Glomerular endothelial cell (primary cell): ENCODE data around the gene TEX55. TPM values are rescaled to one million over a fixed set of nuclear protein-coding genes. Genes with fewer than 3 reads are reported as not detected.
"Not testable (repeated sequence)": the region's sequence is repeated elsewhere in the genome, so short reads cannot be mapped to it uniquely, and the experiment has no call there.

Experiments used
- DNase-seq: peaks from one replicate; pipeline ENCODE4 v3.0.0-alpha.2; 2011; ENCODE audit warnings: low read depth, low spot score; ENCODE audit errors: extremely low read depth
- total RNA-seq: library from RNA; depleted of rRNA; stranded (reverse); fragments of >200 nt; gene quantifications from 2 replicates; pipeline ENCODE4 v1.2.3, GENCODE V29; 2015

TEX55 gene
- total RNA-seq, 1 donor from 2014 or later = not detected

DNA sequence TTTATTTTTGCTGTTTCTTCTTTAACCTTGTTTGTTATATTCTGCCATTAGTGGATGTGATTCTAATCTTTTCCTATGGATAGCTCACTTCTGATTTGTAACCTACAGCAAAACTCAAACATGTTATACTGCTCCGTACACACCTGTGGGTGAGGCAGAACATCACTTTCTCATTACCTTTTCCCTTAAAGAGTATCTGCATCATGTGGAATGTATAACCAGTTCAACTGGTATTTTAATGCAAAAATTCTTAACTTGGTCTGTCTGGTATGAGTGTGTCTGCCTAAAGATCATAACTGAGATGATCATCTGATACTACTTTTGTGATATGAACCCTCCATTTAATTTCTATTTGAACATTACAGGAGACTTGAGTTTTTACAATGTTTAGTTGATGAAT is 14.4 kb downstream of the TEX55 start:
- DNase-seq = no peak

DNA sequence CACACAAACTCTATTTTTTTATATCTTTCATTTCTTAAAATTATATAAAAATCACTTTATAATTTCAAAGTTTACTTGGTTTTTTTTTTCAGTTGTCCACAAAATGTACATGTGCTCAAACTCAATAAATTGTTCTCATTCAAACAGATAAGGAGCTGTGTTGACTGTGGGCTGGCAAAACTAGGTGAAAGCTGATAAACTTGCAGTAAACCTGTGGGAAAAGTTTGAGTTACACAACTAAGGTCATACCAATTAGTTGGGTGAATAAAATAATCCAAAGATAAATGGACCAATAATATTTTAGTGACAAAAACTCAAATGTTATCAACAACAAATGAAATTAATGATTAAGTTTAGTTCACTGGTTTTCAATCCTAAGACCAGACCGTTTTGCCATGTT is 14.8 kb downstream of the TEX55 start:
- DNase-seq = no peak

DNA sequence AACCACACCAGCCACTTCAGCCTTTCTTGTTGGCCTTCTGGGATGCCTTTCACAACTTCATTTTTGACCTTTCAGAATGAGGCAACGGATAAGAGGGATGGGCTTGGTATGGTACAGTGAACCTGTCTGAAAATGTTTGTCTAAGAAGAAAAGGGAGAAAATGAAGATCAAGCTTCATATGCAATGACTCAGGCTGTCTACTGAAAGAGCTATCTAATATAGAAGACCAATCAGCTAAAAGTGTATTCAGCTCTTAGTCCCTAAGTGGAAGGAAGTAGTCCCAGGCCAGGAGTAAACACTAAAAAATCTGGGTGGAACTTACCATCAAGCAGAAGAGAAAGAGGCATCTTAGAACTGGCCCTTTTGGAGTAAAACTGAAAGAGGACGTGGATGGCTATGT is 15.3 kb downstream of the TEX55 start:
- DNase-seq = no peak

DNA sequence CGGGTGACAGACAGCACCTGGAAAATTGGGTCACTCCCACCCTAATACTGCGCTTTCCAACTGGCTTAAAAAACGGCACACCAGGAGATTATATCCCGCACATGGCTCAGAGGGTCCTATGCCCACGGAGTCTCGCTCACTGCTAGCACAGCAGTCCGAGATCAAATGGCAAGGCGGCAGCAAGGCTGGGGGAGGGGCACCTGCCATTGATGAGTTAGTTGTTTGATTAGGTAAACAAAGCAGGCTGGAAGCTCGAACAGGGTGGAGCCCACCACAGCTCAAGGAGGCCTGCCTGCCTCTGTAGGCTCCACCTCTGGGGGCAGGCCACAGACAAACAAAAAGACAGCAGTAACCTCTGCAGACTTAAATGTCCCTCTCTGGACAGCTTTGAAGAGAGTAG is 18.8 kb downstream of the TEX55 start:
- DNase-seq = not testable (repeated sequence)

DNA sequence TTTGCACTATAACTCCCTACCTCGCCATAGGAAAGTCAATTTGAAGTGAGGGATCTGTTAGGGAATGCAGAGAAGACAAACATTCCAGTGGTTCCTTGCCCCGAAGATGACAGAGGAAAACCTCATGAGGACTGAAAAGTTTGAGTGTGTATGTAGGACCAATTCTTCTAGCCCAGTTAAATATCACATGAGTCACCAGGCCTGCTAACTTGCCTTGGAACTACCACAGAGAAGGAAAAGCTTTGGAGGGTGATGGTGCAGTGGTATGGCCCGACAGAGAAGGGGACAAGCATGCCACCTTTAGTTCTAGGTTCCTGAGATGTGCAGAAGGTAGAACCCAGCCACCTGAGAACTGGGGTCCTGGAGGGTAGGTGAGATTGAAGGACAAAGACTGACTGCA is 24.9 kb downstream of the TEX55 start:
- no peak for DNase-seq

DNA sequence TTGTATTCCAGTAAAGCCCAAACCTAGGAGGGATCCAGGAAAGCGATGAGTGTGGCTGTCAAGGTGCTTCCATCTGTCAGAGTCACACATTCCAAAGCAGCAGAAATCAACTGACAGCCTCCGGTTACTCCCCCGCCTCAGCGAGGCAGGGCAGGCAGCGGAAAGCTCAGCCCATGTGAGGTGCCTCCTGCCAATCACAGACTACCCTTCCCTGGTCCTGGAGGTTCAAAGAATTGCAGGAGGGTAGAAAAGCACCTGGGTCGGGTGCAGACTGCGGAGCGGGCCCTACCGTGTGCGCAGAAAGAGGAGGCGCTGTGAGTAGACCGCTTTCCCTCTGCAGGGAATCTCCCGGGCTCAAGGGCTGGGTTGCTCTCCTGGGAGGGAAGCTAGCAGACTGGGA is 27.4 kb downstream of the TEX55 start, which contains the start of gene UPK1B:
UPK1B (plus strand) TSS at position 274 of the 400 bp plus-strand sequence. CDS start 13,144 bp downstream, outside the sequence.
- no peak for DNase-seq

DNA sequence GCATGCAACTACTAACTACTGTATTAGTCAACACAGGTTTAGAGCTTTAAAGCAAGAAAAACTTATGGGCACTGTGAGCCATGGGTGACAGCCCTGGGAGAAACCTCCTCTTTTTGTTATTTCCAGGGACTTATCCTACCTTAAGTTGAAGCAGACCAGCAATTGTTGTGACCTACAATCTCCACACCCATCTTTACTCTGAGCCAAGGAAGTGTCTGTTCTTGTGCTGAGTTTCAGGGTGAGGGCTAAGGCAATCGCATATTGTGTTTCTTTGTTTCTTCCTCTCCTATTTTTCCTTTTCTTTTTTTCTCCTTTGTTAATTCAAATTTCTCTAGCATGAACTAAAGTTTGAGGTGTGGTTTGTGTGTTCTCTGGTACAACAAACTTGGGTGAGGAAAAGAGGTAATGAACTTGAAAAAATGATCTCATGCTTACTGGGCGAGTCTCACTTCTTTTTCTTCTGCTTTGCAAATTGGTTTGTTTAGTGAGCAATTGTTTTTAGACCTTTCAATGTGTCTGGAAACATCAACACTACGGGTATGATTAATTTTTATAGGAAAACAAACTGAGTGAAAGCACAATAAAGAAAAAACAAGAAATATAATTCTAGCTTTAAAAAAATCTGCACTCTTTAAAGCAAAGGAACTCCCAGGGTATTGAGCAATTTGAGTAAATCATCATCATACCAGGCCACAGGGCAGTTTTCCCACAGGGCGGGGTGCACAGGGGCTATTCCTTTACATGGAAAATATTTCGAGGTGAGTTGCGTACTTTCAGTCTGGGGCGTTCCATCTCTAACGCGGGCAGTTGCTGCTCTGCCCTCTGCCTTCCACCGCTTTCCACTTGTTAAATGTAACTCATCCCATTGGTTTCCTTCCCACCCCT is 30.1 kb downstream of the TEX55 start:
- DNase-seq = no peak

DNA sequence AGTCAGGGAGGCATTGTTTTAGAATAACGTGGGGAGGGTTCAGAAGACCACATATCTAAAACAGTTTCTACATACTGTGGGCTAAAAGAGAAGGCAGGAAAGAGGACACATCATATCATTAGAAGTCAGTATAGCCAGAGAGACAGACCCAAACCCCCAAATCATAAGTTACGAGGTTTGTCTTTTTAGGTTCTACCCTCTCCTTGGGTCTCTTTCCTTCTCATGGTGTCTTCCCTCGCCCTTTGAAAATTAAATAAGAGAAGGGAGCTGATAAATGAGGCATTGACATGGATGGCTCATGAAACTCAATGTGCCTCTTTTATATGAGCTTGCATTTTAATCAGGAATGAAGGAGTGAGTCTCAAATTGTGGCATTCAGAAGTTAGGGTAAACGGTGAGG is 30.8 kb downstream of the TEX55 start:
- DNase-seq = no peak

DNA sequence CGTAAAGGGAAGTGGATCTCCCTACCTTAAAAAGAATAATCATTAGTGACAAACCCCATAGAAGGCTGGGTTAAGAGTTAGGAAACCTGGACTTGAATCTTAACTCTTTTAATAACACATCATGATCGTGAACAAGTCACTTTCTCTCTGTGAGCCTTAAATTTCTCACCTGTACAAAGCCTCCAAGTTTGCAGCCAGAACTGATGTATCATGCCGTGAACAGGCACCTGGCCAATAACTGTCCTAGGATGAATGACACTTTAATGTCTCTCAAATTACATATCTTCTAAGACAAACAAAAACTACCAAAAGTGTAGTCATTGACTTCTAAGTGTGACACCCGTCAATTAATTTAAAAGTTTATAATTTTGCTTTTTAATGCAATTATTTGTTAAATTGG is 31.4 kb downstream of the TEX55 start:
- DNase-seq = no peak

DNA sequence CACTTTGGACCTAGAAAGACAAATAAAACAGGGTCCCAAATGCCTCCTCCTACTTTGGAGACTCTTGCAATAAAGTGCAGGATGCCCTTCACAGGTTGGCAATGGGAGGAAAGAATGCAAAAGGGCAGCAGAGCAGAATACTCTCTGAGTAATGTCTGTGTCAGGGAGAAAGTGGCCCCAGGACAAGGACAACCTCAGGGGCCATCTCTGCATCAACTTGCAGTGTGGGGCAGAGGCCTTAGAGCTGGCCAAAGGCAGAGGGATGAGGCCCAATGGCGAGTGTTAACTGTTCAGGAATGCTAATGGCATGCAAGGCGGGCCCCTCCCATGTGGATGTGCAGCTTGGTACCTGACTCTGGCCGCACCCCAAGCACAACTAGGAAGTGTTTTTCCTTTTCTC is 35.8 kb downstream of the TEX55 start:
- no peak for DNase-seq

DNA sequence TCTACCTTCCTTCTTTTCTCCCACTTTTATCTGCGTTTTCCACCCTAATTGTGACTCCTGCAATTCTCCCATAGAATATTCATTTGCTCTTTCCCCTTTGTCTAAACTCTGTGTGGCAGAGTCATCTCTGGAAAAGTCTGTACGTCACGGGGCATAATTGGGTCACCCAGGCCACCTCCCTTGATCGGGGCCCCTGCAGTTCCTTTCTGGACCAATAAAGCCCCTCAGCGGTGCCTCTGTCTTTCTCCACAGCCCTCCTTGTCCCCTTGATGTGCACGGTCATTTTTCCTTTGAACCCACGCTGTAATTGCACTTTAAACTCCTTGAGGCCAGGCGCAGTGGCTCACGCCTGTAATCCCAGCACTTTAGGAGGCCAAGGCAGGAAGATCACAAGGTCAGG is 38.1 kb downstream of the TEX55 start:
- DNase-seq = no peak

DNA sequence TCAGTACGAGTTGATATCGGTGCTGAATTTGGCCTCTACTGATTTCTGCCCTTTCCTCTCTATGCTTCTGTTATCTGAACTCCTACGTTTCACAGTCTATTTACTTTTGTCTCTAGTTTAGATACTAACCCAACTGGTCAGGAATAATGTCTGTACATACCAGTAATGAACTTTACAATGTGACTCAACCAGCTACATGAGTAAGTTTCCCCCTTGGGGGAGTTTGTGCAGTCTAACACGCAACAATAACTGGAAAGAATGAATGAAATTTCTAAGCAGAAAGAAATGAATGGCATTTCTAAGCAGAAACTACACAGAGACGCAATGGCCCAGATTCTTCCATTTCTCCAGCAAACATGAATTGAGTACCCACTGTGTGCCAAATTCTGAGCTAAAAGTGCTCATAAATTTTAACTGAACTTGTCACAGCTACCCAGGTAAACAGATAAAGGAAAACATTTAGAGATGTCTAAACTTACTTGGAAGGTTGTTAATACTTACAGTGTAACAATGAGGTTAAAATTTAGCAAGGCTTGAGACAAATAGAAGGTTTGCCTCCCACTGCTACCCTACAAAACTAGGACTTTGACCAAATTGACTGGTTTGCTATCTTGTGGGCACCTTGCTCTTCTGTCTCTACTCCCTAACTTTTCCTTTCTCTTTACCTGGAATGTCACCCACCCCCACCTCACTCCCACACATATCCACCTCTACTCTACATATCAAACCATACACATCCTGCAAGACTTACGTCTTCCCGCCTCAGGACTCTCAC is 39.0 kb downstream of the TEX55 start:
- no peak for DNase-seq

DNA sequence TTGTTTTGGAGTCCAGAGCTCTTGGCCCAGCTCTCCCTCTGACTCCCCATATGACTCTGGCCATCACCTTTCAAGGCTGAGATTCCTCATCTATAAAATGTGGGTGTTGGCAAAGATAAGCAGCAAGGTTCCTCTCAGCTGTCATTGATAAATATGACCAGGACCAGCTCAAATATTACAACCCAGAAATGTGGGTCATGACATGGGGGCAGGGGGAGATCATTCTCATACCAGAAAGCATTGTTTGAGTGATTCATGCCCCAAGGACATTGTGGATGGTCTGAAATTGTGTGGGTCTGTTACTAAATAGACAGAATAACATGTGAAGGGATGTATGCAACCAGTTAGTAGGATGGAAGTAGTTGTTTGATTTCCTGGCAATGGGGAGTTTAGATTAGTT is 41.3 kb downstream of the TEX55 start:
- no peak for DNase-seq

DNA sequence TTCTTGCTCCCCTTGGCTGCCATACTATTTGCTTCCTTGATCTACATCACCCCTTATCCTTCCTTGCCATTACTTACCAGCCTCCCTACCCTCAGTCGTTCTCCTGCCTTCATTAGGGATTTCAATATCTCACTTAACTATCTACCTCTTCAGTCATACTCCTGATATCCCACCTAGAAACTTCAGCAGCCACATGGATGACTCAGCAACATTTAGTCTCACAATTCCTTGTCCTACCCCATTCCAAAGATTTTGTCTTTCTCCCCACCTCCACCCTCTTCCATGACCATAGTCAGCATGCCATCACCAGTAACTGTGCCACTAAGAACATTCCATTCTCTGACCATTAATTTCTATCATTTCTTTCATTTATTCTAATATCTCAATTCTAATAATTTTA is 45.8 kb downstream of the TEX55 start:
- no peak for DNase-seq

DNA sequence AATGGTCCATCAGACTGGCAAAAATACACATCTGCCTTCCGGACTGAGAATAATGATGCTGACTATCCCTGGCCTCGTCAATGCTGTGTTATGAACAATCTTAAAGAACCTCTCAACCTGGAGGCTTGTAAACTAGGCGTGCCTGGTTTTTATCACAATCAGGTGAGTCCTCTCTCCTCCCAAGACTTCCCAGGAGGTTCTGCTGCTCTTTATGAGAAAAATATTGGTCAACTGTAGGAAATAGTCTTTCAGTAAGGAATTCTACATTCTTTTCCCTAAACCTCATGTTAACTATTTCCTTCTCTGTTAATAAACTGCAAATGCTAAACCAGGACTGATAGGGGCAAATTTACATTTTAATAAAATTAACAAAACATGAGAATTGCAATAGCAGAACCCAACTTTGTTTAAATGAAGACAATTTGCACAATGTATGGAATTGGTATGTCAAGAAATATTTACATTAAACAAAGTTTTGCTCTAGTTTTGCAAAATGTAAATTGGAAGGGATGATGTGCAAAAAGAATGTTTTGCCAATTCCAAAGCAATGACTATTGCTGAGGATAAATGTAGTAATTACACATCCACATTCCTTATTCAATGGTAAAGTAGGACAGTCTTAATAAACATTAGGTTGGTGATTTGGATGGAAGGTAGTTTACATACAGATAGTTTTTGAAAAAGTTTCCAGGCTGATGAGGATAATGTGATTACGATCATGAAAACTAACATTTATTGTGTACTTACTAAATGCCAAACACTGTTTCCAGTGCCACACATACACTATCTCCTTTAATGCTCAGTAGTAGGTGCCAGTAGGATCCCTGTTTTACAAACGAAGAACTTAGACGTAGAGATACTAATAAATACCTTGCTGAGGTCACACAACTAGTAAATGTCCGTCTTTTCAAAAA is 48.5 kb downstream of the TEX55 start:
- no peak for DNase-seq

DNA sequence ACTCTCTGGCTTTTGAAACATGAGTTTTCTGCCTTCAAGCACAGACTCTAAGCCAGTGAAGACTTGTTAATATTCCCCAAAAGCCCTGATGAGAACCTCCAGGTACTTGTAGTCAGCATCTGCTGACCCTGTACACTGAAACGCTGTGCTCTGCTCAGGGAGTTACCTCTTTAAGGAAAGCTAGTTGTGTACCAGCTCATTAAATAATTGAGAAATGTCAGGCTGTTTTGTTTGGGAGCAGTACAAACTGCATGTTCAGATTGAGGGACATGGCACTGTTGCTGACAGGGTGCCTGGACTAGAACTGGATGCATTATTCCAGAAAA is 49.1 kb downstream of the TEX55 start:
- DNase-seq = no peak

DNA sequence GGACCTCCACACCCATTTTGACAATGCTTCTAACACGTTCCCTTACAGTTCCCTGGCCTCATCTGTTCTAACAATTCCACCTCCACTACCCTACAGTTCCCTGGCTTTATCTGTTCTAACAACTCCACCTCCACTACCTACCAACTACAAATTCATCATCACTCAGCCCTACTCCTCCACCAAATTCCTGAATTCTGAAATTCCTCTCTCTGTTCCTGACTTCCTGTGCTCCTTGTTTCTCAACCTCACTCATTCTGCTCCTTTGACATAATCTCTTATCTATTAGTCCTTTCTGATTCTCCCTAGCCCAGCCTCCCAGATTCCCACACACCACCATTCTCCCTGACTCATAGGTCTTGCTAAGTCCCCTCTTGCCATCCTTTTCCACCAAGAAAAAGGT is 49.9 kb downstream of the TEX55 start:
- no peak for DNase-seq
